Suprapubic skin (tissue), 4 donors: ENCODE data around the gene CLDN14. TPM values are rescaled to one million over a fixed set of nuclear protein-coding genes. Genes with fewer than 3 reads are reported as not detected.
"Not testable (repeated sequence)": the region's sequence is repeated elsewhere in the genome, so short reads cannot be mapped to it uniquely, and the experiment has no call there.

ENCODE experiments used
- DNase-seq, 2 donors: peaks; one replicate each; pipeline ENCODE4 v3.0.0-alpha.2; 2019; ENCODE audit warnings: low spot score in 2 of 2
- H3K27ac ChIP-seq: fragments of 200-600 bp; sonication (generic); one replicate; pipeline ENCODE4 v1.5.1; 2019
- H3K27me3 ChIP-seq: fragments of 200-600 bp; sonication (generic); one replicate; pipeline ENCODE4 v1.5.1; 2019
- H3K36me3 ChIP-seq: fragments of 200-600 bp; sonication (generic); one replicate; pipeline ENCODE4 v1.5.1; 2019
- H3K4me1 ChIP-seq: fragments of 200-600 bp; sonication (generic); one replicate; pipeline ENCODE4 v1.5.1; 2019
- H3K4me3 ChIP-seq: fragments of 200-600 bp; sonication (generic); one replicate; pipeline ENCODE4 v1.5.1; 2019; ENCODE audit warnings: mild to moderate bottlenecking
- H3K9me3 ChIP-seq: fragments of 200-600 bp; sonication (generic); one replicate; pipeline ENCODE4 v1.5.1; 2019
- CTCF ChIP-seq, 2 donors: fragments of 200-600 bp in 1 of 2; fragments of 450-650 bp in 1 of 2; sonication (generic) in 1 of 2; IDR thresholded peaks; one replicate each; pipeline ENCODE4 v1.5.1; 2016 to 2019; ENCODE audit warnings: antibody characterized with exemption in 2 of 2, mild to moderate bottlenecking in 1 of 2, moderate library complexity in 1 of 2
- EP300 ChIP-seq: sonication (generic); formaldehyde crosslinking; IDR thresholded peaks from one replicate; pipeline ENCODE4 v1.6.1; 2017; ENCODE audit warnings: antibody characterized with exemption
- POLR2A ChIP-seq, 2 donors: fragments of 450-650 bp; IDR thresholded peaks; one replicate each; pipeline ENCODE4 v1.6.1; 2017; ENCODE audit warnings: antibody characterized with exemption in 2 of 2, mild to moderate bottlenecking in 2 of 2, moderate library complexity in 2 of 2
- POLR2AphosphoS5 ChIP-seq, 3 donors: sonication (generic); formaldehyde crosslinking; IDR thresholded peaks; one replicate each; pipeline ENCODE4 v1.6.1; 2017; ENCODE audit warnings: antibody characterized with exemption in 3 of 3
- WGBS: methylation state at CpG from one replicate; pipeline ENCODE4 v1.1.5; 2018; 5-methylcytosine and 5-hydroxymethylcytosine counted together
- total RNA-seq, 4 donors: library from RNA; depleted of rRNA; stranded (reverse); fragments of >200 nt; gene quantifications; one replicate each; pipeline ENCODE4 v1.1.0, GENCODE V29; 2016

Gene CLDN14
- total RNA-seq, 4 donors from 2014 or later, result 0.42 to 0.62 TPM; not detected in 2

GRCh38 chr21:36478207-36478701, 1.7 kb downstream of the CLDN14 start:
- Histone ChIP-seq H3K27ac (no peak overlapping the region), H3K36me3 (no peaks in the 10 kb centered on the region), H3K4me3 (no peak overlapping the region), H3K4me1 (peaks cover 6% of the 10 kb centered on the region), H3K9me3 (no peaks in the 10 kb centered on the region), H3K27me3 (no peaks in the 10 kb centered on the region)
- DNase-seq, result no peak
- WGBS, result 48% methylated on average over 6 of the region's 6 CpGs
- no peak for TF ChIP-seq CTCF (IDR thresholded peaks at IDR 0.05)
- TF ChIP-seq EP300, result no peak
- TF ChIP-seq POLR2AphosphoS5 (IDR thresholded peaks at IDR 0.05), result no peak

GRCh38 chr21:36477559-36477958, 2.4 kb downstream of the CLDN14 start:
- Histone ChIP-seq H3K9me3 (no peaks in the 10 kb centered on the region), H3K4me3 (no peak overlapping the region), H3K27me3 (no peaks in the 10 kb centered on the region), H3K4me1 (peaks cover 6% of the 10 kb centered on the region), H3K27ac (no peak overlapping the region), H3K36me3 (no peaks in the 10 kb centered on the region)
- TF ChIP-seq POLR2A (IDR thresholded peaks at IDR 0.05) (no peak), CTCF (IDR thresholded peaks at IDR 0.05) (no peak), EP300 (no peak), POLR2AphosphoS5 (IDR thresholded peaks at IDR 0.05) (no peak)
- WGBS, result 84% methylated on average over 7 of the region's 7 CpGs
- DNase-seq, result no peak

- 81% methylated on average over 4 of the region's 4 CpGs for WGBS
- DNase-seq, result no peak
- H3K27ac ChIP-seq, result no peak overlapping the region
Observed at GRCh38 chr21:36477001-36477400, 2.9 kb downstream of the CLDN14 start.

GRCh38 chr21:36476541-36476940, 3.4 kb downstream of the CLDN14 start:
- H3K27ac ChIP-seq, H3K4me1 ChIP-seq, H3K4me3 ChIP-seq, H3K36me3 ChIP-seq, DNase-seq, H3K9me3 ChIP-seq, H3K27me3 ChIP-seq: not testable (repeated sequence)
- 90% methylated on average over 5 of the region's 5 CpGs for WGBS

More at GRCh38 chr21:36477001-36477400, 2.9 kb downstream of the CLDN14 start:
- Histone ChIP-seq H3K27me3 (no peaks in the 10 kb centered on the region), H3K36me3 (no peaks in the 10 kb centered on the region), H3K9me3 (no peaks in the 10 kb centered on the region), H3K4me1 (peaks cover 6% of the 10 kb centered on the region), H3K4me3 (no peak overlapping the region)
- TF ChIP-seq POLR2AphosphoS5 (IDR thresholded peaks at IDR 0.05) (no peak), CTCF (IDR thresholded peaks at IDR 0.05) (no peak), POLR2A (IDR thresholded peaks at IDR 0.05) (no peak), EP300 (no peak)

GRCh38 chr21:36474591-36474990, 5.3 kb downstream of the CLDN14 start:
- Histone ChIP-seq H3K9me3 (no peaks in the 10 kb centered on the region), H3K36me3 (no peaks in the 10 kb centered on the region), H3K27me3 (no peaks in the 10 kb centered on the region), H3K4me1 (peaks cover 6% of the 10 kb centered on the region), H3K4me3 (no peak overlapping the region), H3K27ac (no peak overlapping the region)
- 79% methylated on average over 6 of the region's 6 CpGs for WGBS
- DNase-seq, result no peak
- TF ChIP-seq EP300 (no peak), POLR2A (IDR thresholded peaks at IDR 0.05) (no peak), CTCF (IDR thresholded peaks at IDR 0.05) (no peak), POLR2AphosphoS5 (IDR thresholded peaks at IDR 0.05) (no peak)

- no peak for DNase-seq
- WGBS, result 100% methylated on average over 1 of the region's 1 CpG
- TF ChIP-seq EP300 (no peak), POLR2A (IDR thresholded peaks at IDR 0.05) (no peak), CTCF (IDR thresholded peaks at IDR 0.05) (no peak), POLR2AphosphoS5 (IDR thresholded peaks at IDR 0.05) (no peak)
- Histone ChIP-seq H3K27me3 (no peaks in the 10 kb centered on the region), H3K36me3 (no peaks in the 10 kb centered on the region), H3K9me3 (no peaks in the 10 kb centered on the region), H3K4me3 (no peak overlapping the region), H3K4me1 (no peaks in the 10 kb centered on the region), H3K27ac (no peak overlapping the region)
Observed at GRCh38 chr21:36473203-36473602, 6.7 kb downstream of the CLDN14 start.
